NCI-H1436 treated with DMSO at 0.1 percent for 48 hours (cell line): ENCODE data around the gene NUF2.
A peak's percentile ranks its signal among the peaks of the same experiment; 100 is the strongest.
"Not testable (repeated sequence)": the region's sequence is repeated elsewhere in the genome, so short reads cannot be mapped to it uniquely, and the experiment has no call there.

Source experiments
- DNase-seq: peaks from one replicate; lab custom pipeline; 2025; lab: John Stamatoyannopoulos, UW

The NUF2 gene

DNA sequence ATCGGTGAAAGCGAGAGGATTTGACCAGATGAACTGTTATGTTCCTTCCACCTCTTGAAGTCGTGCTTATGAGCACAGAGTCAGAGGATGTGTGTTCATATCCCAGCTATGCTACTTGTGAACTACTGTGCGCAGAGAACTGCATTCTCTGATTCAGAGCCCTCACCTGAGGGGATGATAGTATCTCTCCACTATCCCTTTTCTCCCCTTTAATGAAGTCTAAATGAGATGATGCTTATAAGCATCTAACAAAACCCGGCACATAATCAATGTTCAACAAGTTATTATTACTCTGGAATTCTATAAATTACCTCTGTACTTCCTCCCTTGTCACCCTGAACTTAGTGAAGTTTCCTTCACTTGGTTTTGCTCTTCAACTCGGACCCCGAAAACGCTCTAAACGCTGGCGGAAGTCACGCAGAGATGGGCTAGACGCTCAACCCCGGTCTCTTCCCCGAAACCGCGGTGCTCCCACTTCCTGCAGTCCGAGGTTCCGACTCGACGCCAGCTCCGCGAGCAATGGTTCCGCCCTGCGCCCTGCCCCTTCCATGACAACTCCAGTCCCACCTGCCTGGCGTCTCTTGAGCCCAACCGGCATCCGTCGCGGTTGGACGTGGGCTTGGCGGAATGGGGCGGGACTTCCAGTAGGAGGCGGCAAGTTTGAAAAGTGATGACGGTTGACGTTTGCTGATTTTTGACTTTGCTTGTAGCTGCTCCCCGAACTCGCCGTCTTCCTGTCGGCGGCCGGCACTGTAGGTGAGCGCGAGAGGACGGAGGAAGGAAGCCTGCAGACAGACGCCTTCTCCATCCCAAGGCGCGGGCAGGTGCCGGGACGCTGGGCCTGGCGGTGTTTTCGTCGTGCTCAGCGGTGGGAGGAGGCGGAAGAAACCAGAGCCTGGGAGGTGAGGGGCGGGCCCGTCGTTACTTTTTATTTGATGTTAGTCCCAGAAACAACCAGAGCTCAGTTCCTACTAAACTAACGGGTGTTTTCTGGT, at the start of gene NUF2:
TSS of gene NUF2 (plus strand) at position 644 of the 995 bp plus-strand sequence. CDS start 4,098 bp downstream, outside the sequence.
- peak; percentile 88 for DNase-seq

DNA sequence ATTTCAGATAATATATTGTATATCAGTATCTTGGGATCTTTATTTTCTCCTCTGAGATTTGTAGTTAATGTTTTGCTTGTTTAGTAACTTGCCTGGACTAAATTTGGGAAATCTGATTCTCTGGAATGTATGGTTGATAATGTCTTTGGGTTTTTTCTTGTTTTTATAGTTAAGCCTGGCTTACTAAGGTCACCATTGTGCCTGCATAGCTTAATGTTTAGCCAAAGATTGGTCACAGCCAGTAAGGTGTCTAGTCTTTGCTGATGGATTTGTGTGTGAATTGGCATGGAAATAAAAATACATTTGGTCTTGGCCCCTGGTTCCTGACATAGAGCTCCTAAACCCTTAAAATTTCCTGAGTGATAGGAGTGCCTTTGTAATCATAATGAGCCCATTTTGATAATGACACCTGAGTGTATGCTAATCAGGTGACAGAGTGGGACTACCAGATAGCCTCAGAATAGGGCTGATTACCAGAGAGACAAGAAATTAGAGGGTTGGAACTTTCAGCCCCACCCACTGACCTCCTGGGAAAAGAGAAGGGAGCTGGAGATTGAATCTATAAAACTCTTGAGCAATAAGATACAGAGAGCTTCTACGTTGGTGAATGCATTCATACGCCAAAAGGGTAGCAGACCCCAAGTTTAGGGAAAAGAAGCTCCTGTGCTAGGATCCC, 47.9 kb upstream of the NUF2 start:
- DNase-seq, result peak; percentile 79

DNA sequence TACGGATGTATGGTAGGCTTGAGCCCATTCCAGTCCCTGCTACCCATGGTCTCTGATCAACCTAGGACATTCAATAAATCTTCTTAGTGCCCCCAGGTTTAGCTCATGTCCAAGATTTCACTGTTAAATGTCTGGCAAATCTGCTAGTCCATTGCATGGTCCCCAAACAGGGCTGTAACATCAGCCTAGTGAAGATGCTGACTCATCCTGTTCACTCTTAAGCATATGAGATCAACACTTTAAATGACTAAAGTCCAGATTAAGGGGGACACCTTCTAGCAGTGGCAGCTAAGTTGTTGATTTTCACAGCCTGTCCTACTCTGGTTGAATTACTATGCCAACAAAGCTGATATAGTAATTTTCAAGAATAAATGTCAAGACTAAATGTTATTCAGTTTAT, 46.5 kb upstream of the NUF2 start:
- DNase-seq, result no peak

DNA sequence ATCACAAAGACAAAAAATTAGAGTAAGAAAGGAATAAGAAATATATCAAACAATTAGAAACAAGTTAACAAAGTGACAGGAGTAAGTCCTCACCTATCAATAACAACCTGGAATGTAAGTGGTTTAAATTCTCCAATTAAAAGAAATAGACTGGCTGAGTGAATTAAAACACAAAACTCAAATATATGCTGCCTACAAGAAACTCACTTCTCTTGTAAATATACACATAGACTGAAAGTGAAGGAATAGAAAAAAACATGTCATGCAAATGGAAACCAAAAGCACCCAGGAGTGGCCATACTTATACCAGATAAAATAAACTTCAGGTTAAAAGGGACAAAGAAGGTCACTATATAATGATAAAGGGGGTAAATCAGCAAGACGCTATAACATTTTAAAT, 43.2 kb upstream of the NUF2 start:
- no peak for DNase-seq

DNA sequence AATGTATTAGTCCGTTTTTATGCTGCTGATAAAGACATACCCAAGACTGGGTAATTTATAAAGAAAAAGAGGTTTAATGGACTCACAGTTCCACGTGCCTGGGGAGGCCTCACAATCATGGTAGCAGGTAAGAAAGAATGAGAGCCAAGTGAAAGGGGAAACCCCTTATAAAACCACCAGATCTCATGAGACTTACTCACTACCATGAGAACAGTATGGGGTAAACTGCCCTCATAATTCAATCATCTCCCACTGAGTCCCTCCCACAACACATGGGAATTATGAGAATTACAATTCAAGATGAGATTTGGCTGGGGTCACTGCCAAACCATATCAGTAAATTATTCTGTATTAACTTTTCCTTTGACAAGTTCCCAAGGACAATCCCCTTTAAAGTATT, 36.9 kb upstream of the NUF2 start:
- DNase-seq, result not testable (repeated sequence)

DNA sequence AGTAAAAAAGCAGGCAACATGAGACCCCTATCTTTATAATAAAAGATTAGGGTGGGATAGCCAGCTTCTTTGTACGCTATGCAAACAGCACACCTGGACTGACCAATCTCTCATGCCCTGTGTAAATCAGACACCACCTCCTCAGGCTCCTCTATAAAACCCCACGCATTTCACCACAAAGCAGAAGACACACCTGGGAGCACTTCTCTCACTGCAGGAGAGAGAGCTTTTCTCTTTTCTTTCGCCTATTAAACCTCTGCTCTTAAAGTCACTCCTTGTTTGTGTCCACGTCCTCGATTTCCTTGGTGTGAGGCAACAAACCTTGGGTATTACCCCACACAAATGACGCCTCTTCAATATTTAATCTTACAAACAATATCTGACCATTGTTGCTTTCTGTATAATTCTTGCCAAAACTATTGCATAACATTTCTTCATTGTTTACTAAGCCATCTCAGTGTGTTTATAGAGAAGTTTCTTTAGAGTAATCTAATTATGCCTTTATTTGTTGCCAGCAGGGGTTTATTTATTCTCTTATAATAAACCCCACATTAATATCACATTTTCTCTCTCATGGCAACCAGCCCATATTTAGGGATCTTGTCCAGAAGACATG, 31.6 kb upstream of the NUF2 start:
- no peak for DNase-seq

DNA sequence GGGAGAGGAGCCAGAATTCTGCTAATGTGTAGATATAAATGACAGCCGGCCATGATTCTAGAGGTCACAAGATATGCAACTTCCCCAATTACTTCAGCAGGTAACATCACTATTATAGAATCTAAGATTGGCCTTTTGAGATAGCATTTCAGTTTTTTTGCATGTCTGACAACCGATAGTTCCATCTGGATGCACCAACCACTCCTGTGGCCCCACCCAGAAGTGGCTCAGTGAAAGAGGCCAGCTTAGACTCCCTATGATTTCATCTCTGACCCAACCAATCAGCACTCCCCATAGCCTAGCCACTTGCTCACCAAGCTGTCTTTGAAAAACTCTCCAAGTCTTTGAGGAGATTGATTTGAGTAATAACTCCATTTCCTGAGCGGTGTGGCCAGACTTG, 30.3 kb upstream of the NUF2 start:
- no peak for DNase-seq

DNA sequence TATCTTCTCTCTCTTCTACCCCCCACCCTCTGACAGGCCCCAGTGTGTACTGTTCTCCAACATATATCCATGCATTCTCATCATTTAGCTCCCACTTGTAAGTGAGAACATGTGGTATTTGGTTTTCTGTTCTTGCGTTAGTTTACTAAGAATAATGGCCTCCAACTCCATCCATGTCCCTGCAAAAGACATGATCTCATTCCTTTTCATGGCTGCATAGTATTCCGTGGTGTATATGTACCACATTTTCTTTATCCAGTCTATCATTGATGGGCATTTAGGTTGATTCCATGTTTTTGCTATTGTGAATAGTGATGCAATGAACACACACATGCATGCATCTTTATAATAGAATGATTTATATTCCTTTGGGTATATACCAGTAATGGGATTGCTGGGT, 29.6 kb upstream of the NUF2 start:
- DNase-seq, result not testable (repeated sequence)

DNA sequence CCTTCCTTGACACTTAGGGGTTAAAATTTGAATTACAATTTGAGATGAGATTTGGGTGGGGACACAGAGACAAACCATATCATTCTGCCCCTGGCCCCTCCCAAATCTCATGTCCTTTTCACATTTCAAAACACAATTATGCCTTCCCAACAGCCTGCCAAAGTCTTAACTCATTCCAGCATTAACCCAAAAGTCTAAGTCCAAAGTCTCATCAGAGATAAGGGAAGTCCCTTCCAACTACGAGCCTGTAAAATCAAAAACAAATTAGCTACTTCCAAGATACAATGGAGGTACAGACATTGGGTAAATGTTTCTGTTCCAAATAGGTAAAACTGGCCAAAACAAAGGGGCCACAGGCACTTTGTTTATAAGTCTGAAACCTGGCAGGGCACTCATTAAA, 28.3 kb upstream of the NUF2 start:
- DNase-seq, result not testable (repeated sequence)

DNA sequence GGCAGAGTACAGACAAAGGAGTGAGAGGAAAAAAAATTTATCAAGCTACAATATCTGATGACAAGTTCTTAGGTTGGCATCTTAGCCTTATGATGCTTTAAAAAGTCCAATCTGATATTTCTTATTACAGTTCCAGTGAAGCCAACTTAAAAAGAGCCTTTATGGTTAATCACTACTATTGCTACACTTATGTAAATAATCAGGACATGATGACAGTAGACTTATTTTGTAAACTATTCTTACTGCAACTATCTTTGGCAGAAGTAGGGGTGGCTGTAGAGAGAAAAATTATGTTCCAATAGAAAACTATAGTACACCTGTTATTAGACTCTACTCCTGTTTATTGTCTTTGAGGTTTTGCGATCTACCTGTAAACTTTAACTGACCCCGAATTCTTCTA, 25.8 kb upstream of the NUF2 start:
- DNase-seq, result no peak

DNA sequence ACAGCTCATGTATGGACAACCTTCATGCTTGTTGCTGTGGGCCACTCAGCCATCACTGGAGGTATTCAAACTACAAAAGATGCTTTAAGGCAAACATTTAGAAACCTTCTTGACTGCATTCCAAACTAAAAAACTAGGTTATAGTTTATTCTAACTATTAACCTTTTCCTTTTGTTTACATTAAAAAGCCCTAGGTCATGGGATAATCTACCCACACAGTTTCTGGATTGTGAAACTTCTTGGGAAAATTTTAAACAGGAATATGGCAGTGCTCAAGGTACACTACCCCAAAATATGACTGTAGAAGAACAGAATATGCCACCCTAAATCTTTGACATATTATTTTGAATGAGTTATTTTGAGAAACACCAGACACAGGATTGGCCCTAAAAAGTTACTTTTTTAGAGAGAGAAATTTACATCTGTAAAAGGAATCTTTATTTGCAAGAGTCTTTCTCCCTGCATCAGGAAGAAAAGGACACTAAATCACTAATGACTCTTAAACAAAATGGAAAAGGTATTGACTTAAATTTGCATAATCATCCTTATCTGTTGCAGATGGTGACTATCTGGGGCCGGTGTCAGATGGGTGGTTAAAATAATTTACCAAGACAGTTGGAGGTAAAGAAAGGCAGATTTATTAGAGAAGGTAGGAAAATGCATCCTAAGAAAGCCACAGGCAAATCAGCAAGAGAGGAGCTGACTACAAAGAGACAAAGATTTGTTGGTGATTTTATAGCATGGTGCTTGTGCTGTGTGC, 25.1 kb upstream of the NUF2 start:
- no peak for DNase-seq

DNA sequence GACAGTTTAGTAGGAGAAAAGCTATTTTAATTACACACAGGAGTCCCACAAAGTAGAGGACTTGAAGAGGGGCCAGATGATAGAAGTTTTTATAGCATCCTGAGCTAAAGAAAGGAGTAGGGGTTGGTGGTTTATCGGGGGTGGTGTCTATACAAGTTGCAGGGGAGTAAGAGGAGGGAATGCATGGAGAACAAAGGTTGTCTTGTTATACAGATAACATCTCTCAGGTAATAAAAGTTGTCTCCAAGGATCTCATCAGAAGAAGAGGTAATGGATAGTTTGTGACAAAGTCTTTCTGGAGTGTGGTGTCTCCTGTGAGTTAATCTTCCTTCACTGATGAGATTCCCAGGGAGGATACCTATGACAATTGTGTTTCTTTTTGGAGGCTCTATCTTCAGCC, 23.4 kb upstream of the NUF2 start:
- no peak for DNase-seq

DNA sequence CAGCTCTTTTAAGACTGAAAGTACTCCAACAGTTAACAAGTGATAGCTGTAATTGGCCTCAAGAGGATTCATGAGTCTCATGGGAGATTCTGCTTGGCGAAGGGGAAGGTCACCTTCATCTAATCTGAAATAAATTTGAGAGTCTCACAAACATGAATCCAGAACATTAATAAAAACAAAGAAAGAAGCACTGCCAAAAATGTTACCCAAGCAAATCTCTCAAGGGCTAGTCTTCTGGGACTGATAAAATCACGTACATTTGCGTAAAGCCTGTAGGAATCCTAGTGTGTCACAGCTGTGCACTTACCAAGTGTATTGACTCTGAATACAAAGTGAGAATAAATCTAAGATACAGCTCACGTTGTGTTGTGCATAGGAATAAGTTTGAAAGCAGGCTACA, 21.2 kb upstream of the NUF2 start:
- DNase-seq, result no peak

DNA sequence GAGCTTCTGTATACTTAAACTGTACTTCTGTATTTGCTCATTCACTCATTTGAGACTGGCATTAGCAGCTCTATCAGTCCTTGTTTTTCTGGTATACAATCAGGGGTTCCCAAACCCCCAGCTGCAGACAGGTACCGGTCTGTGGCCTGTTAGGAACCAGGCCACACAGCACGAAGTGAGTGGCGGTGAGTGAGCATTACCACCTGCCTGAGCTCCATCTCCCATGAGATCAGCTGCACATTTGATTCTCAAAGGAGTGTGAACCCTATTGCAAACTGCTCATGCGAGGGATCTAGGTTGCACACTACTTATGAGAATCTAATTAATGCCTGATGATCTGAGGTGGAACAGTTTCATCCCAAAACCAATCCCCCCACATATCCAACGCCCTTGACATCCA, 18.2 kb upstream of the NUF2 start:
- no peak for DNase-seq

DNA sequence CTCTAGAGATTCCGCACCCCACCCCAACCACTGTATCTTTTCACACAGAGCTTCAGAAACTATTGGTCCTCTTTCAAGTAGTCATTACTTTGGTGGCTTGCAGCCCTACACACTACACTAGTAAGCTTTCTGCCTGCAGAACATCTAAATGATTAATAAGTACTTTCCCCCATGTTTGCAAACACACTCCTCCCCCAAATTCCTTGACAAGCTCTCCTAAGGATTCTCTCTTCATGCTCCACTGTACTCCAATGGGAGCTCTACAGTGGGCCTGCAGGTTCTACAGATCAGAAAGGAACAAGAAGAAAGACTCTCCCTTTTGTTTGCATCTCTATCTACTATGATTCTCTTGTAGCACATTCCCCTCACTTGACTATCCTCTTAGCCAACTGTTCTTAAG, 16.3 kb upstream of the NUF2 start:
- no peak for DNase-seq

DNA sequence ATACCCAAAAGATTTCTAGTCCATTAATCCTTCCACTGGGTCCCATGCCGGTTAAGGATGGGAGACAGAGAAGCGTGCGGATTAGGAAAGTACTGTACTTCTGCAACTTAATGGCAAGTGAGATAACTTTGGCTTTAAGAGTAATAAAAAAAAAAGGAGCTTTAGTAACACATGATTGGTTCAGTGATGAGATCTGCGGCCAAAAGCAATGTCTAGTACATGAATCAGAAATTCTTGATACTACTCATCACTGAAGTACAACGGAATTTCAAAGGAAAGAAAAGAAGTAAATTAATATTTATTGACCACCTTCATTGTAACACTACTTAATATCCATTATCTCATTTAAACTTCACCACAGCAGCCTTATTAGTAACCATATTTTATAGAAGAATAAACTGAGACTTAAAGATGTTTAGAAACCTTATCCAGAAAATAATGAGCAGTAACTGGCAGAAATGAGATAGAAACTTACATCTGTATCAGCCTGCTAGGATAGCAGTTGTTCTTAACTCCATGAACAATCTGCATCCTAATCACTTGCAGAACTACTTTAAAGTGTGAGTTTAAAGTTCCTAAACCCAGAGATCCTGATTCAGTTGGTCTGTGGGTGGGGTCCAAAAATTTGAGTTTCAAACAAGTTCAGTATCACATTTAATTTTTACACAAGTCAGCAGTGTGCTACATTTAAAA, 14.1 kb upstream of the NUF2 start:
- DNase-seq, result no peak

DNA sequence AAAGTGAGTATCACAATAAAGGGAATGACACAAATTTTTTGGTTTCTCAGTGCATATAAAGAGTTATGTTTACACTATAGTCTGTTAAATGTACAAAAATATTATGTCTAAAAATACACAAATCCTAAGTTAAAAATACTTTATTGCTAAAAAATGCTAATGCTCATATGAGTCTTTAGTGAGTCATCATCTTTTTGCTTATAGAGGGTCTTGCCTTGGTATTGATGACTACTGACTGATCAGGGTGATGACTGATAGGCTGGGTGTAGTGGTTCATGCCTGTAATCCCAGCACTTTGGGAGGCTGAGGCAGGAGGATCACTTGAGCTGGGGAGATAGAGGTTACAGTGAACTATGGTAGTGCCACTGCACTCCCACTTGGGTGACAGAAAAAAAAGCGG, 12.9 kb upstream of the NUF2 start:
- no peak for DNase-seq

DNA sequence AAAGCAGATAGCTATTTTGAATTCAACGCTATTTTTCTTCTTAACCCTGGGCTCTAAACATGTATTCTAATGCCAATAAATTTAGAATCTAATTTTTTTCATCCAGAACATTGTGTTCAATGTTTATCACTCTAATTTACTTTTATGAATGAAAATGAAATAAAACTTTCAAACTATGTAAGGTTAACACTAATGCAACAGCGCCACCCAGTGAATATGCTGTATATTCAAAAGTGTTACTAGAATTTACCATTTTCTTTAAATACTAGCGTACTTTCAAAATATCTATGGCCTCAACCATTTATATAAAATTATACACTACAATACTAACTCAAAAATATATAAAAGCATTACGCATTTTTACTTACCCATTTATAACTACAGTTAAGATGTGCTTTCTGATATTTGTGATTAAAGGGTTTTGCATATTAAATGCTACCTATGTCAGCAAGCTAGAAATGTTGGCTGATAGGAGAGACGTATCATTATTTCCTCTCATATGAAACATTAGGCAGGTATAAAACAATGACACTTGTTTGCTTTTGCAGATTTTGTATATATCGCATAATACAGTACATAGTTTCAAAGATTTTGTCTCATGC, 5.9 kb upstream of the NUF2 start:
- no peak for DNase-seq

DNA sequence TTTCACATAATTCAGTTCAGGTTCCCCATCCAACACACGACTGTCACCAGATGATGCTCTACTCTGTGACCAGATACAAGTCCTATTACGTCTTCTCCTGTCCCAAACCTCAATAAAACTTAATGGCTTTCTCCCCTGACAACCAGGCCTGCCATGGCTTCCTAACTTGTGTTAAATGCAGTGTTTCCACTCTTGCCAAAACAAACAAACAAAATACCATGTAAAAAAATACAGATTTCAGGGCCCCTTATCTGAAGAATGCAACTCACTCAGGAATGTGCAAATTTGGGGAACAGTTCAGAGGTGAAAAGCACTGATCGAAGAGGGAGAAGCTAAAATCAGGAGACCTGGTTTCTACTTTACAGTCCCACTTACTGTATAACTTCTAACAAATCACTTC, 863 bp upstream of the NUF2 start:
- no peak for DNase-seq

DNA sequence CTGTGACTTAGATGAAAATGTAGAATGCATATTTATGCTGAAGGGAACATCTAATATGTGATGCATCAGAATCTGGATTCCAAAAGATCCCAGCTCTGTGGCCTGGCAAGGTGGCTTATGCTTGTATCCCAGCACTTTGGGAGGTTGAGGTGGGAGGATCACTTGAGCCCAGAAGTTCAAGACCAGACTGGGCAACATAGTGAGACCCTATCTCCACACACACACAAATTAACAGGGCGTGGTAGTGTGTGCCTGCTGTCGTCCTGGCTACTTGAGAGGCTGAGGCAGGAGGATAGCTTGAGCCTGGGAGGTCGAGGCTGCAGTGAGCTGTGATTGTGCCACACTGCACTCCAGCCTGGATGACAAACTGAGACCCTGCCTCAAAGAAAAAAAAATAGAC, 1.6 kb downstream of the NUF2 start:
- not testable (repeated sequence) for DNase-seq

DNA sequence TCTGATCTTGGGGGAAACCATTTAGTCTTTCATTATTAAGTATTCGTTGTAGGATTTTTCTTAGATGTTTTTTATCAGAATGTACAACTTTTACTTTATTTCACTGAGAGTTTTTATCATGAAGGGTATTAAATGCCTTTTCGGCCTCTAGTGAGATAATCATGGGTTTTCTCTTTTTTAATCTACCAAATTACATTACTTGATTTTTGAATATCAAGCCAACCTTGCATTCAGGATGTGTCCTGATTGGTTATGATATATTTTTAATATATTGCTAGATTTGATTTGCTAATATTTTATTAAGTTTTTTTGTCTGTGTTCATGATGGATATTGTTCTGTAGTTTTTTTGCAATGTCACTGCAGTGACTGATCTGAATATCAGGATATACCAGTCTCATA, 9.4 kb downstream of the NUF2 start:
- DNase-seq, result no peak
